HG02642 (cell line): ENCODE data around the gene KDM7A.
A peak's percentile ranks its signal among the peaks of the same experiment; 100 is the strongest.
"Not testable (repeated sequence)": the region's sequence is repeated elsewhere in the genome, so short reads cannot be mapped to it uniquely, and the experiment has no call there.

ENCODE experiments used
- ATAC-seq: cut with Tn5 transposase; IDR thresholded peaks from one replicate; pipeline ENCODE4 v1.9.1; 2021; ENCODE audit warnings: mild to moderate bottlenecking; ENCODE audit not compliant: unreplicated experiment, poor library complexity

The KDM7A gene

GRCh38 chr7:140108777-140109176 is 68.0 kb downstream of the KDM7A start:
- not testable (repeated sequence) for ATAC-seq

DNA sequence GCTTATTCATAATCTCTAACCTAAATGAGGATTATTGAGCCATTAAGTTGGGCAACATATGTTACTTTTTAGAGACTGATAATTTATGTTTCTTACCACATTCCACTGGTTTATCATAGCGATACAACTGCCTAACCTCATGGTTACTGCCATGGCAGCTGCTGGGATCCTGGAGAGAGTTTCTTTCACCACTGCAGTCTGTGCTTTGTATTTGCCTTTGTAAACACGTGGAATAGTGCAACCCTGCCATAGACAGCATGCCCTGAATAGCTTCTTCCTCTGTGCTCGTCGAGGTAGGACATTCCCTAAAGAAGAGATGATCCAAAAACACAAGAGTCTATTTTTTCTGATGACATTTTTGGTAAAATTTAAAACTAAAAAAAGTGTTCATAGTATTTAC is 80.3 kb downstream of the KDM7A start:
- no peak for ATAC-seq

DNA sequence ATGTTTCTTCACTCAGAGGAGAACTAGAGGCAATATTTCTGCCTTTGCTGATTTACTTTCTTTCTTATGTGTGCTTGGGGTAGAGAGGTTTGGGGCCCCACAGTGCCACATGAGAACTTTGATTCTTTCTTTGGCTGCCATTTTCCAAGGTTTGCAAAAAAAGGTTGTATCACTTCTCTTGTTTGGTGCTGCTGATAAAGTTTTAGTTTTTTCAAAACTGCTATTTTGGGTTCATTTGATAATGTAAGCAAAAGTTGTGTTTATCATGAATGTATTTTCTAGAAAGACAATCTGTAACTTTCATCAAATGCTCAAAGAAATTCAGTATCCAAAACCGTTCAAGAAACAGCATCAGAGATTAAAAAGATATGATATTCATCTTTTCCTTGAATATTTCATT is 83.4 kb downstream of the KDM7A start:
- ATAC-seq: no peak

DNA sequence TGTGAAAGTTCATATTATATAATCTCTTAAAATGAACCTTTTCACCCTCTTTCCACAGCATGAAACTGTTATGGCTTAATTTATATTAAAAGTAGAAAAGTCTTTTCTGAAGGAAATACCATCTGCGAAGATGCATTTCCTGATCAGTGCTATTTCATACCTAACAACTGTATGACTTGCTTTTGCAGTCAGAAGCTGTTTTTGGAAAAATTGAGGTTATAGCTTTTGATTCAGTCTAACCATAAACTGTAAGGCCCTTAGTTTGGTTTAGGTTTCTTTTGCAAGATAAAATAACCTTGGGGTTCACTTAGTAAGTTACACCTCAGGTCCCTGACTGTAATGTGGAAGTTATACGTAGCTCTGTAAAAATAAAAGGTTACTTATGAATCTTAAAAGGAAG is 91.3 kb downstream of the KDM7A start:
- no peak for ATAC-seq

- peak; percentile 75 for ATAC-seq
Measured at GRCh38 chr7:140084972-140085371, 91.8 kb downstream of the KDM7A start.

- ATAC-seq: no peak
Measured at GRCh38 chr7:140084142-140084655, 92.6 kb downstream of the KDM7A start.

- ATAC-seq: no peak
Measured at GRCh38 chr7:140082770-140083169, 94.0 kb downstream of the KDM7A start.

- no peak for ATAC-seq
Measured at GRCh38 chr7:140081774-140082425, 94.9 kb downstream of the KDM7A start.

DNA sequence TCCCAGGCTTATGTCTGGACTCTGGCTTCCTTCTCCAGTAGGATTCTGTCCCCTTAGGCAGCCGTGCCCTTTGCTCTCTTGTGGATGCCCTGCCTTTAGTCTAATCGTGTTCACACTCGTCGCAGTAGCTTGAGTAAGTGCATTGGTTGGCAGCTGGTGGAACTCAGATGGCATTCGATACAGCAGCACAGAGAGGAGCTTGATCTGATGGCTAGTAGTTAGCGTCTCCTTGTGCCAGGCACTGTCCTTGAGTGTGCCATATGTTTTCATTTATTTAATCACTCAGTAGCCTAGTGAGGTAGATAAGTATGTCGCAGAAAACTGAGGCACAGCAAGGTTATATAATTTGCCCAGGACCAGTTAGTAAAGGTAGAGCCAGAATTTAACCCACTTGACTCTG is 95.9 kb downstream of the KDM7A start:
- no peak for ATAC-seq

DNA sequence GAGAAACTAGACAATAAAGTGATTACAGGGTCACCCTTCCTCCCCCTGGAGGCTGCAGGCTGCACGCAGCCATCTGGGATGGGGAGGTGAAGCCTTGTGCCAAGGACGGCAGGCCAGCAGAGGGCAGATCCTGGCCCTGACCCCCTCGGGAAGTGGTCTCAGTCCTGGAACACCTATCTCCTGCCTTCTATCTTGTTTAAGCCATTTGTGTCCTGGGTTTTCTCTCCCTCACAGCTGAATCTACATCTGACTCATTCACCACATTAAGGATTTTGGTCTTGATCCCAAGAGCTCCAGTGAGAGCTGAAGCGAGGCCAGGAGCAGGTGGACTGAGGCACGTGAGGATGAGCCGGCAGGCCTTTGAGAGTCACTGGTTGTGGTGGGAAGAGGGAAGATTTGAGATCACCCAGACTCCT is 97.7 kb downstream of the KDM7A start:
- ATAC-seq: no peak

DNA sequence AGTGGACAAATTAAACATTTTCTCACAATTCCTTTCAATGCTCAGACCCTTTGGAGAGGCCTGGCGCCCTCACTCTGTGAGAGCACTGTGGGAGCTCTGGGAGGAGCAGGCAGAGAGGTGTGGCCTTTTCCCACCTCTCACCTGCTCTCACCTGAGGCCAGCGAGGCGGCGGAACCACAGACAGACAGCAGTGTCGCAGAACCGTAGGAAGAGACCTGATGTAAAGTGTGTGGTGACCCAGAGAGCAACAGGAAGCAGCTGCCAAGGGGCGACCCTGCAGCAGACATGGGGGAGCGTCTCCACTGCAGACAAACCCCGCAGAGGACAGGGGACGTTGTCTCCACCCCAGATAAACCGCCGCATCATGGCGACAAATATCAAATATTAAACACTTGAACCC is 98.4 kb downstream of the KDM7A start:
- ATAC-seq: no peak

DNA sequence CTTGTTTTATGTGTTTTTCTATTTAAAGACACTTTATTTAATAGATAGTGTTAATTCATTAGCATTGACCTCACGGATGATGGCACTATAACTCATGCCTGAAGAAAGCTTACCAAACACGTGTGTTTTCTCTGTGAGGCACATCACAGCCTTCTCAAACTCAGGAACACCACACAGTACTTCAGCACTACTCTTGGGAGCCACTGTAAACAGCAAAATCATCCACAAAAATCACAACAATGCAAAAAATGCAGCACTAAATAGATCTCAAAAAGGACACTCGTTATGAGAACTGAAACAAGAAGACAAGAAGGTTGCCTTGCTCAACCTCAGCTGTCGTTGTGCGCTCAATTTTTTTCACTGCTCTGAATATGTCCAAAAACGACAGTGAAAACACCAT is 102.0 kb downstream of the KDM7A start:
- no peak for ATAC-seq

- ATAC-seq: no peak
Measured at GRCh38 chr7:140070546-140070945, 106.2 kb downstream of the KDM7A start.

DNA sequence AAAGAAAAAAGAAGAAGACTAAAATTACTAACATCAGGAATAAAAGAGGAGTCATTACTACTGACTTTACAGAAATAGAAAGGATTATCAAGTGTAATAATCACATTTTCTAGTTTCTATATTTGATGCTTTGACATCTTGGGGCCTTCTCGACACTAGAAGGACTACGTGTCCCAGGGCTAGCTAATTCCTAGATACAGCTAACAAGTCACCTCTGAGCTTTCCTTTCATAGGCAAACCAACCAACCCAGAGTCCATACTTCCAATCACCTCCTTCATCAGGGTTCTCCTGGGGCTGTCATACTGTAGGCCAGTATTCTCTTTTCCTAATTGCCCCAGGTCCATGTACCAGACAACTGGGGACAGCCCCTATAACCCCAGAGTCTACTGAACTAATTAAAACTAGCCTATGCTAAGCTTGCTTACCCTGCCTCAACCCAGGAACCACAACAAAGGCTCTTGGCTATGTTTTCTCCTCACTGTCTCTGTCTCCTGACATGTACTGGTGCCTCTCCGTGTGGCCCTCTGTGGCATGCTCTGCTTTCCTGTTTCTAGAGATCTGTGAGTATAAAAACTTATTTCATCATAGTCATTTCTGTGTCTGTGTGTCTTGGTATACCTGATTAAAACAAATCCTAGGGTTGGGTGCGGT is 107.4 kb downstream of the KDM7A start:
- no peak for ATAC-seq

DNA sequence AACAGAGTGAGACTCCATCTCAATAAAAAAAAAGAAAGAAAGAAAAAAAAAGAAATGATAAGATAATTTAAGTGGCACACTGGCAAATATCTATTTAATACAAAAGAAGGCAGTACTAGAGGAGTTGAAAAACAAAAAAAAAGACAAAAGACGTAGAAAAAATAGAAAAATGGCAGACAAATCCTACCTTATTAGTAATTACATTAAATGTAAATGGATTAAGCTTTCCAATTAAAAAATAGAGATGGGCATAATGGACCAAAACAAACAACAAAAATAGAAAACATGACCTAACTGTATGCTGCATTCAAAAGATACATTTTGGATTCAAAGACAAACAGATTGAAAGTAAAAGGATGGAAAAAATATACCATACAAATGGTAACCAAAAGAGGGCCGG is 108.8 kb downstream of the KDM7A start:
- no peak for ATAC-seq

GRCh38 chr7:140067052-140067451 is 109.7 kb downstream of the KDM7A start:
- ATAC-seq: no peak

- ATAC-seq: peak; percentile 86
Measured at GRCh38 chr7:140062528-140063299, 114.1 kb downstream of the KDM7A start, which contains the start of gene PARP12. TSS of gene PARP12 (minus strand) at chr7:140062951. CDS start at chr7:140062847, 104 bp downstream.

GRCh38 chr7:140062118-140062527 is 114.7 kb downstream of the KDM7A start:
- peak; percentile 43 for ATAC-seq

DNA sequence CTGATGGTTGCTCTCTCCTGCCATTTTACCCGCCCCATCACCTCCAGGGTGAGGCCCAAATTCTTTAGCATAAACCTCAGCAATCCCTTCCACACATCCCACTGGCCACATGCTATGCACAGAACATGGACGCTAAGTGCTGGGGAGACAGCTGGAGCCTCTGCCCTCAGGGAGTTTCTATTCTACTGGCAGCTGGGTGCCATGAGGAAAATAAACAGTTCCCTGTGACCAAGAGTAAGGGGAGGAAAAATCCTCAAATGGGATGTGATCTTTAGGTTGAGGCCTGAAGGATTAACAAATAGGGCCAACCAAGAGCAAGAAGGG is 115.2 kb downstream of the KDM7A start:
- ATAC-seq: no peak

DNA sequence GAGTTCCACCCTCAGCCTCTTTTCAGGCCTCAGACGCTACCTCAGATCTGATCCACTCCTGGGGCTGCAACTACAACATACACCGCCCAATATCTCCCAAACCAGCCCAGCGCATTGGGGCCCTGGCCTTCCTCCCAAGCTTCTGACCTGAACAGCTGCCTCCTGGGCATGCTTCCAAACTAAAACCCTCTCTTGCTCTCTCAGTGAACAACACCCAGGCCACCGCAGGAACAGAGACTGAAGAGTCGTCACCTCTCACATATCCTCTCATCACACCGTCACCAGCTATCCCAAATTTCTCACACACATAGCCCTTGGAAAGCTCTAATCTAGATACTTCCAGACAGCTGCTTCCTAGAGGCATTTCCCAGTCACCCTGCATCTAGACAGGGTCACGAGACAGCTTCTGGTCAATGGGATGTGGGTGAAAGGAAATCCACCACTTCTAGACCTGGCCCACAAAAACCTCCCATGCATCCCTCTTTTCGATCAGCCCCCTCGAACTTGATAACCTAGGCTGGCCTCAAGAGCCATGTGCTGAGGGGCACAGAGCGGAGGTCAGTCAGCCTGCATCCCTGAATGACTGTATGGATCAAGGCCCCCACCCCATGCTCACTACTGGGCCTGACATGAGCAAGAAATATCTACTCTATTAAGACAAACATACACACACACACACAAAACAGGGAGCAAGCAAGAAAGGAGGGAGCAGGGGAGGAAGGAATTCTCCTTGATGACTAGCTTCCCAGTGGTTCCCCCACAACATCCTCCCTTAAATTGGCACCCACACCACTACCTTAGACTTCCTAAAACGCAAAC is 115.8 kb downstream of the KDM7A start:
- ATAC-seq: no peak
